ENCODE results near the gene RNF217. TPM values are rescaled to one million over a fixed set of nuclear protein-coding genes. Genes with fewer than 3 reads are reported as not detected.
A peak's percentile ranks its signal among the peaks of the same experiment; 100 is the strongest.

The RNF217 gene
- total RNA-seq, 1 donor, result 24.9 TPM

- peak overlapping the region; percentile 87 for H3K4me3 ChIP-seq (ENCODE audit: low read depth, low read length)
- DNase-seq (ENCODE audit: low read depth), result peak; percentile 34
- TF ChIP-seq, protein P1, sequence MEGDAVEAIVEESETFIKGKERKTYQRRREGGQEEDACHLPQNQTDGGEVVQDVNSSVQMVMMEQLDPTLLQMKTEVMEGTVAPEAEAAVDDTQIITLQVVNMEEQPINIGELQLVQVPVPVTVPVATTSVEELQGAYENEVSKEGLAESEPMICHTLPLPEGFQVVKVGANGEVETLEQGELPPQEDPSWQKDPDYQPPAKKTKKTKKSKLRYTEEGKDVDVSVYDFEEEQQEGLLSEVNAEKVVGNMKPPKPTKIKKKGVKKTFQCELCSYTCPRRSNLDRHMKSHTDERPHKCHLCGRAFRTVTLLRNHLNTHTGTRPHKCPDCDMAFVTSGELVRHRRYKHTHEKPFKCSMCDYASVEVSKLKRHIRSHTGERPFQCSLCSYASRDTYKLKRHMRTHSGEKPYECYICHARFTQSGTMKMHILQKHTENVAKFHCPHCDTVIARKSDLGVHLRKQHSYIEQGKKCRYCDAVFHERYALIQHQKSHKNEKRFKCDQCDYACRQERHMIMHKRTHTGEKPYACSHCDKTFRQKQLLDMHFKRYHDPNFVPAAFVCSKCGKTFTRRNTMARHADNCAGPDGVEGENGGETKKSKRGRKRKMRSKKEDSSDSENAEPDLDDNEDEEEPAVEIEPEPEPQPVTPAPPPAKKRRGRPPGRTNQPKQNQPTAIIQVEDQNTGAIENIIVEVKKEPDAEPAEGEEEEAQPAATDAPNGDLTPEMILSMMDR (IDR thresholded peaks at IDR 0.05; ENCODE audit: insufficient read depth, low read length), result peak; percentile 18
Measured at GRCh38 chr6:124962639-124963415, 590 bp downstream of the RNF217 start.

- DNase-seq (ENCODE audit: low read depth), result peak; percentile 55
- TF ChIP-seq, protein P1 (IDR thresholded peaks at IDR 0.05; ENCODE audit: insufficient read depth, low read length), result no peak
- H3K4me3 ChIP-seq (ENCODE audit: low read depth, low read length), result peak overlapping the region; percentile 87
Measured at GRCh38 chr6:124963416-124963785, 1.2 kb downstream of the RNF217 start.

- peak overlapping the region; percentile 87 for H3K4me3 ChIP-seq (ENCODE audit: low read depth, low read length)
- peak; percentile 92 for DNase-seq (ENCODE audit: low read depth)
- TF ChIP-seq, protein P1 (IDR thresholded peaks at IDR 0.05; ENCODE audit: insufficient read depth, low read length), result no peak
Measured at GRCh38 chr6:124963831-124964763, 1.9 kb downstream of the RNF217 start.

- TF ChIP-seq, protein P1 (IDR thresholded peaks at IDR 0.05; ENCODE audit: insufficient read depth, low read length), result no peak
- DNase-seq (ENCODE audit: low read depth), result no peak
- H3K4me3 ChIP-seq (ENCODE audit: low read depth, low read length), result peak overlapping the region; percentile 87
Measured at GRCh38 chr6:124964764-124965105, 2.5 kb downstream of the RNF217 start.

- peak; percentile 30 for DNase-seq (ENCODE audit: low read depth)
- H3K4me3 ChIP-seq (ENCODE audit: low read depth, low read length), result peak overlapping the region; percentile 4
Measured at GRCh38 chr6:124965424-124965850, 3.2 kb downstream of the RNF217 start.

DNA sequence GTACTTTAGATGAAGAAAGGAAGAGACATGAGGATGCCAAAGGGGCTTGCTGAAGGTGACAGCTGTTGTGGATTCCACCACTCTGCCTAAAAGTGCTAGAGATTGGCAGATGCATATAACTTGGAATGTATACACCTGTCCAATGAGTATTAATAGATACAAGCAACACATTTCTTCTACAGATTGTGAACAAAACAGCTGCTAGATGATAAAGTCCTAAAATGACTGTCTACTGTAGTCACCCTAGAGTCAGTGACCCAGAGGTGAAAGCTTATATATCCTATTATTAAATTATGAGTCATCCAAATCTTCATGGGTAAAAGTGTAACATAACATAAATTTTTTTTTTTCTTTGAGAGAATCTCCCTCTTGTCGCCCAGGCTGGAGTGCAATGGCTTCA, 5.2 kb downstream of the RNF217 start:
- H3K4me3 ChIP-seq (ENCODE audit: low read depth, low read length), result no peak overlapping the region
- TF ChIP-seq, protein P1 (IDR thresholded peaks at IDR 0.05; ENCODE audit: insufficient read depth, low read length), result no peak
- DNase-seq (ENCODE audit: low read depth), result no peak

DNA sequence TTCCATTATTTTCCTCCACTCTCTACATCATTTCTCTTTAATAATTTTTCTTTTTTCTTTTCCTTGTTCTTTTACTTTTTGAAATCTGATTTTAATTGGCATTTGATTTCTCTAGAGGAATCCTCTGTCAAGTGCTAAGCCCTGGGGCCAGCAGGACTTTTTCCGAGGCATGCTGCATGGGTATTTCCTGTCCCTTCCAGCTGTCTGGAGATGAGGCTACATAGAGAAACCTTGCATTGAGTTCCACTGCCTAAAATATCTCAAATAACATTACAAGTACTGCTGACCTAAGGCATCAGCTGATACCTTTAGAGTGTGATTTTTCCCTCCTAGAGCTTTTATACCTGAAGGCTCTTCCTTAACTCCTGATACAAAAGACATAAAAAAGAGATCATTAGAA, 6.2 kb downstream of the RNF217 start:
- H3K4me3 ChIP-seq (ENCODE audit: low read depth, low read length), result no peak overlapping the region
- DNase-seq (ENCODE audit: low read depth), result peak; percentile 3
- TF ChIP-seq, protein P1 (IDR thresholded peaks at IDR 0.05; ENCODE audit: insufficient read depth, low read length), result no peak
